ENCODE results near the gene RAB4A.

Gene RAB4A

DNA sequence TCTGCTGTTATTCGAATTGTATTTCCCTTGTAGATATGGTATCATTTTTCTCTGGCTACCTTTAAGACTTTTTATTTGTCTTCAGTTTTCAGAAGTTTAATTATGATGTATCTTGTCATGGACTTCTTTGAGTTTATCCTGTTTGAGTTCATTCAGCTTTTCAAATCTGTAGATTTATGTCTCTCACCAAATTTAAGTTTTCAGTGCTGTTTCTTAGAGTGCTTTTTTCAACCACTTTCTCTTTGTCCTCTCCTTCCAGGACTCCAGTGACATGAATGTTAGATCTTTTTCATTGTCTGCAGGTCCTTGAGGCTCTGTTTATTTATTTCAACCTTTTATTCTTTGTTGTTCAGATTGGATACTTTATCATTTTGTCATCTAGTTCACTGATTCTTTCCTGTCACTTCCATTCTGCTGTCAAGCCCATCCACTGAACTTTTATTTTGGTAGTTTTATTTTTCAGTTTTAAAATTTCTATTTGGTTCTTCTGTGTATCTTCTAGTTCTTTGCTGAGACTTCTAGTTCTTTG is 11.4 kb downstream of the RAB4A start:
- no peaks in the 10 kb centered on the region for H3K27me3 ChIP-seq (ENCODE audit: control insufficient read depth, insufficient read depth, low read length)
- no peaks in the 10 kb centered on the region for H3K9me3 ChIP-seq (ENCODE audit: control insufficient read depth, low read length)
- no peaks in the 10 kb centered on the region for H3K36me3 ChIP-seq (ENCODE audit: control insufficient read depth, insufficient read depth, low read length)
- H3K27ac ChIP-seq: no peak overlapping the region
- no peak overlapping the region for H3K4me3 ChIP-seq (ENCODE audit: low read depth, low read length)
- H3K9ac ChIP-seq: no peak overlapping the region
- peaks cover 7% of the 10 kb centered on the region for H3K4me1 ChIP-seq
- H3K4me2 ChIP-seq (ENCODE audit: low read length): no peak overlapping the region
- no peak for TF ChIP-seq CTCF (IDR thresholded peaks at IDR 0.05)
- no peak overlapping the region for H2AFZ ChIP-seq
- peaks cover 17% of the 10 kb centered on the region for H3K79me2 ChIP-seq

- H3K9me3 ChIP-seq (ENCODE audit: control insufficient read depth, low read length): no peaks in the 10 kb centered on the region
- TF ChIP-seq CTCF (IDR thresholded peaks at IDR 0.05): no peak
- H3K4me2 ChIP-seq (ENCODE audit: low read length): no peak overlapping the region
- H3K27ac ChIP-seq: no peak overlapping the region
- H3K4me1 ChIP-seq: peaks cover 5% of the 10 kb centered on the region
- no peak overlapping the region for H3K9ac ChIP-seq
- H3K36me3 ChIP-seq (ENCODE audit: control insufficient read depth, insufficient read depth, low read length): no peaks in the 10 kb centered on the region
- no peak overlapping the region for H3K4me3 ChIP-seq (ENCODE audit: low read depth, low read length)
- H2AFZ ChIP-seq: no peak overlapping the region
- no peaks in the 10 kb centered on the region for H3K27me3 ChIP-seq (ENCODE audit: control insufficient read depth, insufficient read depth, low read length)
- peaks cover 13% of the 10 kb centered on the region for H3K79me2 ChIP-seq
These were observed 12.3 kb downstream of the RAB4A start for GRCh38 chr1:229283183-229283611.

GRCh38 chr1:229284887-229285286 is 14.0 kb downstream of the RAB4A start:
- no peaks in the 10 kb centered on the region for H3K36me3 ChIP-seq (ENCODE audit: control insufficient read depth, insufficient read depth, low read length)
- no peak overlapping the region for H3K4me3 ChIP-seq (ENCODE audit: low read depth, low read length)
- H3K27me3 ChIP-seq (ENCODE audit: control insufficient read depth, insufficient read depth, low read length): no peaks in the 10 kb centered on the region
- peaks cover 9% of the 10 kb centered on the region for H3K79me2 ChIP-seq
- H3K9me3 ChIP-seq (ENCODE audit: control insufficient read depth, low read length): no peaks in the 10 kb centered on the region
- no peak overlapping the region for H3K9ac ChIP-seq
- peaks cover 5% of the 10 kb centered on the region for H3K4me1 ChIP-seq
- H3K27ac ChIP-seq: no peak overlapping the region
- no peak for TF ChIP-seq CTCF (IDR thresholded peaks at IDR 0.05)
- H3K4me2 ChIP-seq (ENCODE audit: low read length): no peak overlapping the region
- no peak overlapping the region for H2AFZ ChIP-seq

DNA sequence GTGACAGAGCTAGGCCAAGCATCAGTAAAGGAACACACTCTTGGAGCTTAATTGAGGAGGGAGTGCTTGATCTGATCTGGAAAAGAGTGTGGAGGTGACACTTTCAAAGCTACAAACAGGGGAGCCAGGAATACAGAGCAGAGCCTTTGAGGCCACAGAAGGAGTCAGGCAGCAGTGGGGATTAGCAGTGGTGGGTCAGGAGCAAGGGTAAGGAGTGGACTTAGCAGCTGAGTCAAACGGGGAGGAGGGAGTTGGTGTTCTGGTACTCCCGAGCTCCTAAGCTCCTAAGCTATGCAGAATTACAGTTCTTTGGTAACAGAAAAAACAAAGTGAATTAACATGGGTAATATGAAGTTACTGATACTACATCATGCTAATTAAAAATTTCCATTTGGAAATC is 14.5 kb downstream of the RAB4A start:
- Histone ChIP-seq H3K9me3 (ENCODE audit: control insufficient read depth, low read length) (no peaks in the 10 kb centered on the region), H3K4me2 (ENCODE audit: low read length) (no peak overlapping the region), H3K27ac (no peak overlapping the region), H3K4me3 (ENCODE audit: low read depth, low read length) (no peak overlapping the region), H3K9ac (no peak overlapping the region), H2AFZ (no peak overlapping the region), H3K79me2 (peaks cover 9% of the 10 kb centered on the region), H3K27me3 (ENCODE audit: control insufficient read depth, insufficient read depth, low read length) (no peaks in the 10 kb centered on the region), H3K4me1 (peaks cover 5% of the 10 kb centered on the region), H3K36me3 (ENCODE audit: control insufficient read depth, insufficient read depth, low read length) (no peaks in the 10 kb centered on the region)
- TF ChIP-seq CTCF (IDR thresholded peaks at IDR 0.05): no peak

- Histone ChIP-seq H3K36me3 (ENCODE audit: control insufficient read depth, insufficient read depth, low read length) (no peaks in the 10 kb centered on the region), H3K4me2 (ENCODE audit: low read length) (no peak overlapping the region), H3K79me2 (peaks cover 9% of the 10 kb centered on the region), H3K27me3 (ENCODE audit: control insufficient read depth, insufficient read depth, low read length) (no peaks in the 10 kb centered on the region), H2AFZ (no peak overlapping the region), H3K9ac (no peak overlapping the region), H3K4me1 (peaks cover 5% of the 10 kb centered on the region), H3K9me3 (ENCODE audit: control insufficient read depth, low read length) (no peaks in the 10 kb centered on the region), H3K27ac (no peak overlapping the region), H3K4me3 (ENCODE audit: low read depth, low read length) (no peak overlapping the region)
- no peak for TF ChIP-seq CTCF (IDR thresholded peaks at IDR 0.05)
These were observed 15.3 kb downstream of the RAB4A start for GRCh38 chr1:229286099-229286766.
